HG03108 (cell line): ENCODE data around the gene CRISPLD2.

Experiments
- ATAC-seq: cut with Tn5 transposase; IDR thresholded peaks from one replicate; pipeline ENCODE4 v1.9.1; 2021; ENCODE audit warnings: moderate library complexity; ENCODE audit not compliant: unreplicated experiment

The CRISPLD2 gene

DNA sequence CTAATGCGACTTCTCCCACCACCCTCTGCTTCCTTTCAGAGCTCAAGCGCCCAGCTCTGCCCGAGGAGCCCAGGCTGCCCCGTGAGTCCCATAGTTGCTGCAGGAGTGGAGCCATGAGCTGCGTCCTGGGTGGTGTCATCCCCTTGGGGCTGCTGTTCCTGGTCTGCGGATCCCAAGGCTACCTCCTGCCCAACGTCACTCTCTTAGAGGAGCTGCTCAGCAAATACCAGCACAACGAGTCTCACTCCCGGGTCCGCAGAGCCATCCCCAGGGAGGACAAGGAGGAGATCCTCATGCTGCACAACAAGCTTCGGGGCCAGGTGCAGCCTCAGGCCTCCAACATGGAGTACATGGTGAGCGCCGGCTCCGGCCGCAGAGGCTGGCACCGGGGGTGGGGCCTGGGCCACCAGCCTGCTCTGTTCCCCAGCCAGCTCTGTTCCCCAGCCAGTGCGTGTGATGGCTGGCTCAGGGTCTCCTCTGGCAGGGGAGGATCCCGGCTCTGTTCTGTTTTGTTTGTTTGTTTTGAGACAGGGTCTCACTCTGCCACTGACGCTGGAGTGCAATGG, 18.7 kb downstream of the CRISPLD2 start:
- no peak for ATAC-seq

- ATAC-seq, result no peak
Observed at GRCh38 chr16:84839054-84839453, 19.3 kb downstream of the CRISPLD2 start.

DNA sequence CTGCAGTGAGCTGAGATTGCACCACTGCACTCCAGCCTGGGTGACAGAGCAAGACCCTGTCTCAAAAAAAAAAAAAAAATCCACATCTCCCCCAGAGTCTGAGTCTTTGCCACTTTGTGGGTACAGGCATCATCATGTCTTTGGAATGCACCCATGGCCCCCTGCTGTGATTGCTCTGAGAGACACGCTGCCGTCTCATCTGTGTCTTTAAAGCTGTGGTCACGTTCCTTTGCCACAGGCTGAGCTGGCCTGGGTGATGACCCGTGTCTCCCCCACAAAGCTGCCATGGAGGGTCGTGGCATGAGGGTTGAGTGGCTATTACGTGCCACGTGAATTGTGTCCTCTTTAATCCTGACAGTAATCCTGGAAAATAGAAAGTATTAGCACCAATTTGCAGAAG, 20.2 kb downstream of the CRISPLD2 start:
- ATAC-seq, result no peak

- ATAC-seq, result no peak
Observed at GRCh38 chr16:84840687-84841627, 21.2 kb downstream of the CRISPLD2 start.

- ATAC-seq, result no peak
Observed at GRCh38 chr16:84841787-84842300, 22.1 kb downstream of the CRISPLD2 start.

- no peak for ATAC-seq
Observed at GRCh38 chr16:84842516-84843148, 22.8 kb downstream of the CRISPLD2 start.

DNA sequence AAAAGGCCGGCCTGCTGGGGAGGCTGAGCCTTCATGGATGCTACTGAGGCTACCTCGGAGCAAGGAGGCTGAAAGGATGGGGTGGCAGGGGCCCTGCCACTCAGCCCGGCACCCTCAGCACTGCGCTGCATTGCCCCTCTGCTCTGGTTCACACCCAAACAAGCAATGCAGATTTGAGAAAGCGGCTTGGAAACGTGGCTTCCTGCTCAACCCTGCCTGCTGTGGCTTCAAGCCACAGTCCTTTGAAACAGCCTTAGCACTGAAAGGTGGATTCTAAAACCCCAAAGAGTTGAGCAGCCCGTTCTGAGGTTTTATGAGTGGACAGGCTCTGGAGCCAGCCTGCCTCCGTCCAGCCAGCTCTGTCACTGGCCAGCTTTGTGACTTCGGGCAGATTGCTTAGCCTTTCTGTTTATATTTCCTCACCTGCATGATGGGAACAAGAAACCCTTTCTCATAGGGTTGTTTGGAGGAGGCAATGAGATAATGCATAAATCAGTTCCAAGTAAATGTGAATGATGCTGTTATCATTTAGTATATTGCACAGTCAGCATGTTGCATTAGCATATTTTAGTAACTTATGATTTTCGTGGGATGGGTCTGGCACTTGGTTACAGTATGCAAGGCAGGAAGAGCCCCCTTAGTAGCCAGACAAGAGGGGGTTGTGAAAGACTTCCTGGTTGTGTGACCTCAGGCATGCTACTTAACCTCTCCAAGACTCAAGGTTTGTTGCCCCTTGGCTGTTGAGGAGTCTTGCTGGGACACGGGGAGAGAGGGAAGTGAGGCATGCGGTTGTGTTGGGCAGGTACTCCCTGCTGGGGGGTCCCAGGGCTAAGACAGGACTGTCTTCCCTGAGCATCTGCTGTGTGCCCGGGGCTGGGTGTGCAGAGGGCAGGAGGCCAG, 23.6 kb downstream of the CRISPLD2 start:
- ATAC-seq, result no peak

GRCh38 chr16:84844049-84844350, 24.2 kb downstream of the CRISPLD2 start:
- no peak for ATAC-seq

DNA sequence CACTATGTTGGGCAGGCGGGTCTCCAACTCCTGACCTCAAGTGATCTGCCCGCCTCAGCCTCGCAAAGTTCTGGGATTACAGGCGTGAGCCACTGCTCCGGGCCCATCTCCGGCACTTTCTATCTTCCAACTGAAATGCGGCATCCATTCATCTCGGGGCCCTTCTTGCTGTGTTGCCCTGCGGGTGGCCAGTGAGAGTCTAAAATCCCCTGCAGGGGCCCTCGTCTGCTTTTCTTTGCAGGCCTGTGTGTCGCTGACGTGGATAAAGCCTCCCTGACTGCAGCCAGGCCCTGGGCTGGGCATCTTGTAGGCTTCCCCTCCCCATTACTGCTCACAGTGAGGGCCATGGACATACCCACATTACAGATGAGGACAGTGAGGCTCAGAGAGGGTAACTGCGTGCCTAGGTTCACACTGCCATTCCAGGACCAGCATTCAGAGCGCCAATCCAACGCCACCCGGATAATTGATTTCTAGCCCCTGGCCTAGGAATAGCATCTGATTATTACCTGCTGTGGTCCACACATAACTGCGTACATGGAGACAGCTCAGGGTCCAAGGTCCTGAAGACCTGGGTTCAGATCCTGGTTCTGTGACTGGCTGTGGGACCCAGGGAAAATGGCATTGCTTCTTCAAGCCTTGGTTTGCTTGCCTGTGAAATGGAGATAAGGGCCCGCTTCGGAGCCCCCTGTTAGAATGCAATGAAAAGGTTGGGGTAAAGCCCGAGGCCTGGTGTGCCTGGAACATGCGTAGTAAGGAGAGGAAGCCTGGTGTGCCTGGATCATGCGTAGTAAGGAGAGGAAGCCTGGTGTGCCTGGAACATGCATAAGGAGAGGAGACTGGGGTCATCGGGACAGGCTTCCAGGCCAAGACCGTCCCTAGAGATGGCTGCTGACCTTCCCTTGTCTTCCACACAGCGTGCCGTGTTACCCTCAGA, 25.0 kb downstream of the CRISPLD2 start:
- no peak for ATAC-seq

DNA sequence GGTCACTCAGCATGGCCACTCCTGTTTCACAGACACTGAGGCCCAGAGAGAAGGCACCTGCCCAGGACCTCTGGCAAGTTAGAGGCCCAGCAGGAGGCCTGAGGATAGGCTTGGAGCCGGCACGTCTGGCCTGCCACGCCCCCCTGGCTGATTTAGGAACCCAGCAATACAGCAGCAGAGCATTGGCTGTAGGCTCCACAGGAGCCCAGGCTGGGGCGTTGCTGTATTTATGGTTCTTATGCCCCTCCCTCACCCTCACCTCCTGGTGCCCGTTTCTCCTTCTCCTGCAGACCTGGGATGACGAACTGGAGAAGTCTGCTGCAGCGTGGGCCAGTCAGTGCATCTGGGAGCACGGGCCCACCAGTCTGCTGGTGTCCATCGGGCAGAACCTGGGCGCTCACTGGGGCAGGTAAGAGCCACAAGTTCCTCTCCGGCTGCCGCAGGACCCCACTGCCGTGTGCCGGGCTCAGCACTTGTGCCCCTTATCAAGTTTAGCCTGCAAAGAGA, 25.8 kb downstream of the CRISPLD2 start:
- no peak for ATAC-seq

DNA sequence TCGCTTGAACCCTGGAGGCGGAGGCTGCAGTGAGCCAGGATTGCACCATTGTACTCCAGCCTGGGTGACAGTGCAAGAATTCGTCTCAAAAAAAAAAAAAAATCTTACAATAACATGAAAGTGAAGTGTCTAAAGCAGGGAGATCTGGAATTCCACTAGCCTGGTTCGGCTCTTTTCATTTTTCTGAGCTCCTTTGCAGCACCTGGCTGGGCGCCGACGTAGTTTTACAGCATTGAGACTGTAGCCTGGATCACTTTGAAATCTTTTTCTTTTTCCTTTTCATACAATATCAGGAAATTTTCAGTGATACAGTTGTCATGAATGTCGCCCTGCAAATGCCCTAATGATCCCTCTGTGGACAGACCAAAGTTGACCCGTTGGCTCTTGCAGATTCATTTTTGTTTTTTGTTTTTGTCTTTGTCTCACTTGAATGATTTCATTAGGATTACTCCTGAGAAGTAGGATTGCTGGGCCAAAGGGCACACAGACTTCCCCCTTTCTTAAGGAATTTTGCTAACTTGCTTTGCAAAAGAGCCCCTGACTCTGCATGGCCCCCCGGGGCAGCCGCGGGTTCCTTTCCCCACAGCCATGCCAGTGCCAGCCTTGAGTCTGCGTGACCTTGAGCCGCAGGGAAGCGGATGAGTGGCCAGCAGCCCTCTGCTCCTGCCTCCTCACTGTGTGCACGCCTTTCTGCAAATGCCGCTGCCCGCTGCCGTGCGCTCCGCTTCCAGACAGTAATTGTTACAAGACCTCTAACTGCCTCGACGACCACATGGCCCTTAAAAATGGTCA, 28.0 kb downstream of the CRISPLD2 start:
- ATAC-seq, result no peak

GRCh38 chr16:84848986-84849634, 29.3 kb downstream of the CRISPLD2 start:
- ATAC-seq, result no peak

GRCh38 chr16:84849751-84850150, 30.0 kb downstream of the CRISPLD2 start:
- no peak for ATAC-seq

DNA sequence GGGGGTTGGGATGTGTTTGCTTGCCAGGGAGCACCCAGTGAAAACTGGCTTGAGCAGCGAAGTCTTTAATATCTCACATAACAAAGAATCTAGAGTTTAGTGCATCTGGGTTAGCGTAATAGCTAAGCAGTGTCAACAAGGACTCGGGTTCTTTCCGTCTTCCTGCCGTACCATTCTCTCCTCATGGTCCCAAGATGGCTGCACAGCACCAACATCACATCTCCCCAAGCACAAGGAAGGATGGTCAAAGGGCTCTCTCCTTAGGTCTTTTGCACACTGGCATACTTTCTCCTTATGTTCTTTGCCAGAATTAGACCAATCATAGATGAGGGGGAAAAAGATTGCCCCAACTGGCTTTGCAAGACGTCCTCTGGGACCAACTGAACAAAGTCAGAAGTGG, 30.9 kb downstream of the CRISPLD2 start:
- ATAC-seq, result no peak

DNA sequence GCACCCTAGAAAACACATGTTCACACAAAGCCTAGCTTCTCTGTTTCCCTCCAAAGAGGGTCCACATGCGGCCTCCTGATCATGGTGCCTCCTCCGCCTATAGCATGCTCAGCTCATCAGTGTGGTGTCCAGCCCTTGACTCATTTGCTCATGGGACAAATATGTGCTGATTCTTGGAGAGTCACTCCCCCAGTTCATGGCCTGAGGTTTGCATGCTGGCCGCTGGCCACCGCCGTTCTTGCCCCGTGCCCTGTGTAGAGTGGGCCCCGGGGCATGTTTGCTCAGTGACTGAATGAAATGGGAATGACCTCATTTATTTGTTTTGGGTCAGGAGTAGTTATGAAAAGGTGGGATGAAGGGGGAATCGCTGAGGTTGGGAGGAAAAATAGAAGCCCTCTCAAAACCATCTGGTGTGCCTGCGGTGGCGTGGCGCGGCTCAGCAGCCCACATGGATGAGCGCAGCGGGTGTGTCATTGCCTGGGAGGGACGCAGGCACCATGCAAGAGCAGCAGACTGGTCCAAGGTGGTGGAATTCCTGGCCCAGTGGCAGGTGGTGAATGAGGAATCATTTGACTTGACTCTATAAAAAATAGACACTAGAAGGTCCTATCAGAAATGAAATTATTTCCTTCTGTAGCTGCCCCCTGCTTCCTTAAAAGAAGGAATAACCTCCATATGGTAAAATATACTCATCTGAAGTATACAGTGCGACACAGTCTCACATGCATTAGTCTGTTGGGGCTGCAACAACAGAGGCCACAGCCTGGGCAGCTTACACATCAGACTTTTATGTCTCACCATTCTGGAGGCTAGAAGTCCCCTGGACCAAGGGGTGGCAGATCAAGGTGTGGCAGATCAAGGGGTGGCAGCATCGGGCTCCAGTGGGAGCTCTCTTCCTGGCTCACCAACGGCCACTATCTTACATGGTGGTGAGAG, 31.7 kb downstream of the CRISPLD2 start:
- ATAC-seq, result no peak

DNA sequence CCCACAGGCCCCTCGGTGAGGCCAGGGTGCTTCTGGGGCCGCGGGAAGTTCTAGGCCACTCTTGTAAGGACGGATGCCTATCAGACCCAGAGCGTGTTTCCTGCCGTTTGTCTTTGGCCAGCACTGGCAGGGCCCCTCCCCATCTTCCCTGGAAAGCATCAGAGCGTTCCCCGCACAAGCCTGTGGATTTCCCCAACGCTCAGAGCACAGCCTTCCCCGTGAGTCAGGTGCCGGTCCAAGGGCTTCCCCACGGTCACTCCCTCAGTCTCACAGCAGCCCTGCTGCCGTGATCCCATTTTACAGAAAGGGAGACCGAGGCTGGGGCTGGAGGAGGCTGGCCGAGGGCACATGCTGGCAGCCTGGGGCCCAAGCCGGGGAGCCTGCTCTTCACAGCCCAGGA, 33.7 kb downstream of the CRISPLD2 start:
- no peak for ATAC-seq

DNA sequence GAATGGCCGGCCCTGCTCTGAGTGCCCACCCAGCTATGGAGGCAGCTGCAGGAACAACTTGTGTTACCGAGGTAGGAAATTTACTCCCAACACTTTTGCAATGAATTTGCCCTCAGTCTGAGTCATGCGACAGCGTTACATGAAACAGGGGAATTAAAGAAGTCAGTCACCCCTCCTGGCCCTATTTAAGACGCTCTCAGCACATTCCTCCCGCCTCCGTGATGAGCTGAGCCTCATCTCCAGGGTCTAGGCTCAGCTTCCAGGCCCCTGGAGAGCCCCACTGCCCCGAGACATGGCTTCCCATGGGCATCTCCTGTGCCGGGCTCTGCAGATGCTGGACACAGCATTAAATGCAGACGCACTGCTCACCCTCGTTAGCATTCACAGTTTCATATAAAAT, 35.0 kb downstream of the CRISPLD2 start:
- ATAC-seq, result no peak
